Measurements from ENCODE around the gene C1orf74.
A peak's percentile ranks its signal among the peaks of the same experiment; 100 is the strongest.

Gene C1orf74

DNA sequence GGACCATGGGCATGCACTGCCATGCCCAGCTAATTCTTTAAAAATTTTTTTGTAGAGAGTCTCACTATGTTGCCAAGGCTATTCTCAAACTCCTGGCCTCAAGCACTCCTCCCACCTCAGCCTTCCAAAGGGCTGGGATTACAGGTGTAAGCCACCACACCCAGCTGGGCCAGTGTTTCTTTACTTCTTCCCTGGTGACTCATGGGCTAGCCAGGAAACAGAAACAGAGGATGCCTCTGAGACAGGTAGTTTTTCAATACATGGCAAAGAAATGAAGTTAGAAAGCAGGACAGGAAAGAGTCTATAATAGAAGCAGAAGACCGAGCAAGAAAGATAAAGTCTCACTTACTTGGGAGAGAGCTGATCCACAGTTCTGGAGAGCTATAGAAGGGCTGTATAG, 7.6 kb upstream of the C1orf74 start:
- Histone ChIP-seq H3K4me1 (ENCODE audit: control insufficient read depth in 1 of 2, insufficient read depth in 1 of 2, low read depth in 1 of 2, low read length in 1 of 2) (no peaks in the 10 kb centered on the region), H3K9me3 (no peaks in the 10 kb centered on the region), H3K27ac (no peak overlapping the region), H3K27me3 (peaks cover 85% of the 10 kb centered on the region), H3K36me3 (no peaks in the 10 kb centered on the region), H3K4me3 (ENCODE audit: low read depth in 1 of 2, low read length in 1 of 2) (no peak overlapping the region)
- TF ChIP-seq, protein P1, sequence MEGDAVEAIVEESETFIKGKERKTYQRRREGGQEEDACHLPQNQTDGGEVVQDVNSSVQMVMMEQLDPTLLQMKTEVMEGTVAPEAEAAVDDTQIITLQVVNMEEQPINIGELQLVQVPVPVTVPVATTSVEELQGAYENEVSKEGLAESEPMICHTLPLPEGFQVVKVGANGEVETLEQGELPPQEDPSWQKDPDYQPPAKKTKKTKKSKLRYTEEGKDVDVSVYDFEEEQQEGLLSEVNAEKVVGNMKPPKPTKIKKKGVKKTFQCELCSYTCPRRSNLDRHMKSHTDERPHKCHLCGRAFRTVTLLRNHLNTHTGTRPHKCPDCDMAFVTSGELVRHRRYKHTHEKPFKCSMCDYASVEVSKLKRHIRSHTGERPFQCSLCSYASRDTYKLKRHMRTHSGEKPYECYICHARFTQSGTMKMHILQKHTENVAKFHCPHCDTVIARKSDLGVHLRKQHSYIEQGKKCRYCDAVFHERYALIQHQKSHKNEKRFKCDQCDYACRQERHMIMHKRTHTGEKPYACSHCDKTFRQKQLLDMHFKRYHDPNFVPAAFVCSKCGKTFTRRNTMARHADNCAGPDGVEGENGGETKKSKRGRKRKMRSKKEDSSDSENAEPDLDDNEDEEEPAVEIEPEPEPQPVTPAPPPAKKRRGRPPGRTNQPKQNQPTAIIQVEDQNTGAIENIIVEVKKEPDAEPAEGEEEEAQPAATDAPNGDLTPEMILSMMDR (IDR thresholded peaks at IDR 0.05), result no peak

DNA sequence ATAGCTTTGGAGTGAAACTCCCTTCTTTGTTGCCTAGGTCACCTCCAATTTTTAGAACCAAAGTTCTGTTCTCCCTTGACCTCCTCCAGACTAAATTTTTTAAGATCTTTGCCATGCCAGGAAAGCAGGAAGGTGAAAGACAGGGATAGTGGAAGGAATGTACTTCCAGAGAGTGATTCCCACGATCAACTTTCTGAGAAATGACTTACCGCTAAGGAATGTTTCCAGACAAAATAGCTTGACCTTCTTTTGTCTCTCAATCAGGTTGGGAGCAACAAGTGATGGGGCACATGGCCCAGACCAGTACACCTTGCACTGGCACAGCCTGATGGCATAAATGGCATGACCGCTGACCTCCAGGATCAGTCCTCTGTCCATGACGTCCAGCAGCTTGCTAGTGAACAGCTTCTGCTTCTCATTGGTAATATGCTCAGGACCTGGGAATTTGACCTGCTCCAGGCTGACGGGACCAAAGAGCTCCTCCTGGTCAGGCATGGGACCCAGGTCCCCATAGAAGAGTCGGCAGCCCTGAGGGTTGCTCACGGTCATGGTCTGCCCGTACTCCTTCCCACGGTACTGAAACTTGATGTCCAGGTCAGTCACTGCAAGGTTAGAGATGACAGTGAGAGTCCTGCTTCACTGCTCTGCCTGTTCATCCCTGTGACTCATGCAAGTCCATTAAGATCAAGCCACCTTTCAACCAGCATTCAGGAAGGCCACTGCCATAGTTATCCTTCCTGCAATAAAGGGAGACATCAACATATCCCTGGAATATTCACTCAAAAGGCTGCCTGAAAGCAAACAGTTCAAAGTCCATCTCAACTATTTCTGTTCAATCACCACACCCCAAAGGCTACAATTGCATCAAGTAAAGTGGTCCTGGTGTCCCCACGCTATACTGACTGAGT, 6.2 kb upstream of the C1orf74 start:
- Histone ChIP-seq H3K27me3 (peaks cover 89% of the 10 kb centered on the region), H3K36me3 (no peaks in the 10 kb centered on the region), H3K4me1 (ENCODE audit: control insufficient read depth in 1 of 2, insufficient read depth in 1 of 2, low read depth in 1 of 2, low read length in 1 of 2) (peaks cover 1 to 2% of the 10 kb centered on the region in 2 experiments), H3K9me3 (no peaks in the 10 kb centered on the region), H3K4me3 (ENCODE audit: low read depth in 1 of 2, low read length in 1 of 2) (no peak overlapping the region), H3K27ac (no peak overlapping the region)
- TF ChIP-seq, protein P1 (IDR thresholded peaks at IDR 0.05), result no peak

DNA sequence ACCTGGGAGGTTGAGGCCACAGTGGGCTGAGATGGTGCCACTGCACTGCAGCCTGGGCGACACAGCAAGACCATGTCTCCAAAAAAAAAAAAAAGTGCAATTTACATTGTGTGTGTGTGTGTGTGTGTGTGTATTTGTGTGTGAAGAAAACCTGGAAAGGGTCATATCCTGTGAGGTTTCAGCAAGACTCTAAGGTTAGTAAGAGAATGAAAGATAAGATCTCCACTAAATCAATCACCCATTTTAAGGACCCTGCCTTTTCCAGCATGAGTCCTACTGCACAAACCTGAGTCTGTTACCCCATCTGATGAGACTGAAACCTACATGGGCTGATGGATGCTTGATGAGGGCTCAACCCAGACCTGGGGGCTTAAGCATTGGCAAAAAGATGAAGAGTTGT, 4.9 kb upstream of the C1orf74 start:
- Histone ChIP-seq H3K4me3 (ENCODE audit: low read depth in 1 of 2, low read length in 1 of 2) (no peak overlapping the region), H3K27me3 (peaks cover 77% of the 10 kb centered on the region), H3K36me3 (no peaks in the 10 kb centered on the region), H3K9me3 (no peaks in the 10 kb centered on the region), H3K4me1 (ENCODE audit: control insufficient read depth in 1 of 2, insufficient read depth in 1 of 2, low read depth in 1 of 2, low read length in 1 of 2) (peaks cover 12% of the 10 kb centered on the region in 2 experiments), H3K27ac (no peak overlapping the region)
- TF ChIP-seq, protein P1 (IDR thresholded peaks at IDR 0.05), result no peak

DNA sequence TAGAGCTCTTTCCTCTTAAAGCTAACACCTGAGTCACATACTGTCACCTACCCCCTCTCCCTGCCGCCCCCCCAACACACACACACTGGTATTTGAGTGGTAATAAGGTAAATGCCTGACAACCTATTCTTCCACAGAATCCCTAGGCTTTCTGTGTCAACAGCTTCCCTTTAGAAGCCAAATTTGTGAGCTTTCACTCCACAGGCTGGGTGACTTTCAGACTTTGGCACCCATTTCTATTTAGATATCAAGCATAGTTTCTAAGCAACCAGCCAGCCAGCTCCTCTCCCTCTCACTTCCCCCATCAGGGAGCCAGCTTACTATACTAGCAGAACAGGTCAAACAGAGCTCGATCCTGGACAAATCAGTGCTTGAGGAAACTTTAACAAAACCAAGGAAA, 3.2 kb upstream of the C1orf74 start:
- Histone ChIP-seq H3K4me3 (ENCODE audit: low read depth in 1 of 2, low read length in 1 of 2) (no peak overlapping the region), H3K36me3 (peaks cover 8% of the 10 kb centered on the region), H3K9me3 (no peaks in the 10 kb centered on the region), H3K4me1 (ENCODE audit: control insufficient read depth in 1 of 2, insufficient read depth in 1 of 2, low read depth in 1 of 2, low read length in 1 of 2) (peaks cover 18% of the 10 kb centered on the region in 2 experiments), H3K27me3 (peaks cover 60% of the 10 kb centered on the region), H3K27ac (no peak overlapping the region)
- TF ChIP-seq, protein P1 (IDR thresholded peaks at IDR 0.05), result no peak

DNA sequence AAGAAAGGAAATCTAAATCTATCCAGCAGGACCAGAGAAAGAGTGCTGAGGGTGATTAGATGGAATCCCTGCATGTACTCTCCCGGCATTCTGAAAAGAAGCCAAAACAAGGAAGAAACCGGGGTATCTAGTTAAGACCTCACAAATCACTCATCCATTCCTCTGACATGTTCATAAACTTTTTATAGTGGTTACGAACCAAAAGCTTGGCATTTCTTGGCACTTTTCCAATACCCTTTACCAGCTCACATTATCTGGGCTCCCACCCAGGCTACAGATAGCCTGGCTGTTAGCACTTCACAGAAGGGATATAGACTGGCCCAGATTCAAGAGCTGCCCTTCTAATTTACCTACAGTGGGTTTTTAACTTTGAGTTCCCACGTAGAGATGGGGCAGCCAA, 1.8 kb upstream of the C1orf74 start:
- Histone ChIP-seq H3K27me3 (peaks cover 46% of the 10 kb centered on the region), H3K9me3 (no peaks in the 10 kb centered on the region), H3K4me3 (ENCODE audit: low read depth in 1 of 2, low read length in 1 of 2) (no peak overlapping the region), H3K27ac (peak overlapping the region; percentile 93), H3K36me3 (peaks cover 22% of the 10 kb centered on the region), H3K4me1 (ENCODE audit: control insufficient read depth in 1 of 2, insufficient read depth in 1 of 2, low read depth in 1 of 2, low read length in 1 of 2) (peaks cover 18% of the 10 kb centered on the region in 2 experiments)
- TF ChIP-seq, protein P1 (IDR thresholded peaks at IDR 0.05), result no peak

Data from neutrophil (primary cell).